Measurements from ENCODE around the gene ARHGAP24. TPM values are rescaled to one million over a fixed set of nuclear protein-coding genes. Genes with fewer than 3 reads are reported as not detected.

The ARHGAP24 gene
- total and polyA plus RNA-seq, 2 experiments from 2014 or later = 19.5 to 29.6 TPM

GRCh38 chr4:86033171-86033570 lies 558.2 kb downstream of the ARHGAP24 start:
- Histone ChIP-seq H3K4me2 (peak overlapping the region; percentile 34), H4K20me1 (ENCODE audit: insufficient read depth, poor library complexity, severe bottlenecking) (no peaks in the 10 kb centered on the region), H3K9me2 (replicated peaks; ENCODE audit: insufficient read depth) (no peaks in the 10 kb centered on the region), H3K4me3 (no peak overlapping the region), H3K79me2 (no peaks in the 10 kb centered on the region), H3K36me3 (replicated peaks; ENCODE audit: insufficient read depth, low read depth) (no peaks in the 10 kb centered on the region), H3K4me1 (ENCODE audit: insufficient read depth) (peaks cover 9% of the 10 kb centered on the region), H3K27ac (peak overlapping the region; percentile 71), H3K27me3 (no peaks in the 10 kb centered on the region), H2AFZ (no peak overlapping the region), H3K9me3 (ENCODE audit: low read depth) (no peaks in the 10 kb centered on the region)
- 71% methylated on average over 4 of the region's 4 CpGs for WGBS (ENCODE audit: low lambda C conversion rate, missing lambda C conversion rate)
- TF ChIP-seq CTCF (IDR thresholded peaks at IDR 0.05; ENCODE audit: poor library complexity) (no peak), EZH2 (IDR thresholded peaks at IDR 0.05; ENCODE audit: borderline replicate concordance) (no peak), EZH2phosphoT487 (IDR thresholded peaks at IDR 0.05; ENCODE audit: low read depth, severe bottlenecking, unreplicated experiment) (no peak)
- peak; percentile 22 for DNase-seq (ENCODE audit: low spot score)

- H3K4me3 ChIP-seq = no peak overlapping the region
- WGBS (ENCODE audit: low lambda C conversion rate, missing lambda C conversion rate) = 89% methylated on average over 2 of the region's 2 CpGs
- H4K20me1 ChIP-seq (ENCODE audit: insufficient read depth, poor library complexity, severe bottlenecking) = no peaks in the 10 kb centered on the region
- no peak overlapping the region for H3K4me2 ChIP-seq
- no peak overlapping the region for H2AFZ ChIP-seq
- peaks cover 9% of the 10 kb centered on the region for H3K4me1 ChIP-seq (ENCODE audit: insufficient read depth)
- H3K9me2 ChIP-seq (replicated peaks; ENCODE audit: insufficient read depth) = no peaks in the 10 kb centered on the region
- no peaks in the 10 kb centered on the region for H3K36me3 ChIP-seq (replicated peaks; ENCODE audit: insufficient read depth, low read depth)
- no peaks in the 10 kb centered on the region for H3K27me3 ChIP-seq
- H3K9me3 ChIP-seq (ENCODE audit: low read depth) = no peaks in the 10 kb centered on the region
- no peak overlapping the region for H3K27ac ChIP-seq
- H3K79me2 ChIP-seq = no peaks in the 10 kb centered on the region
- no peak for DNase-seq (ENCODE audit: low spot score)
- TF ChIP-seq CTCF (IDR thresholded peaks at IDR 0.05; ENCODE audit: poor library complexity) (no peak), EZH2phosphoT487 (IDR thresholded peaks at IDR 0.05; ENCODE audit: low read depth, severe bottlenecking, unreplicated experiment) (no peak), EZH2 (IDR thresholded peaks at IDR 0.05; ENCODE audit: borderline replicate concordance) (no peak)
Measured at GRCh38 chr4:86034616-86035015, 559.7 kb downstream of the ARHGAP24 start.

- TF ChIP-seq EZH2 (IDR thresholded peaks at IDR 0.05; ENCODE audit: borderline replicate concordance) (no peak), CTCF (IDR thresholded peaks at IDR 0.05; ENCODE audit: poor library complexity) (no peak), EZH2phosphoT487 (IDR thresholded peaks at IDR 0.05; ENCODE audit: low read depth, severe bottlenecking, unreplicated experiment) (no peak)
Measured at GRCh38 chr4:86035688-86036087, 560.7 kb downstream of the ARHGAP24 start.

GRCh38 chr4:86036736-86037135 lies 561.8 kb downstream of the ARHGAP24 start:
- Histone ChIP-seq H3K27me3 (no peaks in the 10 kb centered on the region), H4K20me1 (ENCODE audit: insufficient read depth, poor library complexity, severe bottlenecking) (no peaks in the 10 kb centered on the region), H2AFZ (no peak overlapping the region), H3K4me3 (no peak overlapping the region), H3K27ac (no peak overlapping the region), H3K36me3 (replicated peaks; ENCODE audit: insufficient read depth, low read depth) (no peaks in the 10 kb centered on the region), H3K79me2 (no peaks in the 10 kb centered on the region), H3K4me2 (no peak overlapping the region), H3K4me1 (ENCODE audit: insufficient read depth) (peaks cover 9% of the 10 kb centered on the region), H3K9me3 (ENCODE audit: low read depth) (no peaks in the 10 kb centered on the region), H3K9me2 (replicated peaks; ENCODE audit: insufficient read depth) (no peaks in the 10 kb centered on the region)
- DNase-seq (ENCODE audit: low spot score) = no peak
- WGBS (ENCODE audit: low lambda C conversion rate, missing lambda C conversion rate) = 87% methylated on average over 4 of the region's 4 CpGs
- no peak for TF ChIP-seq EZH2phosphoT487 (IDR thresholded peaks at IDR 0.05; ENCODE audit: low read depth, severe bottlenecking, unreplicated experiment)

More at GRCh38 chr4:86035688-86036087, 560.7 kb downstream of the ARHGAP24 start:
- Histone ChIP-seq H2AFZ (no peak overlapping the region), H3K4me3 (no peak overlapping the region), H3K4me1 (ENCODE audit: insufficient read depth) (peaks cover 9% of the 10 kb centered on the region), H4K20me1 (ENCODE audit: insufficient read depth, poor library complexity, severe bottlenecking) (no peaks in the 10 kb centered on the region), H3K79me2 (no peaks in the 10 kb centered on the region), H3K4me2 (no peak overlapping the region), H3K27ac (no peak overlapping the region), H3K36me3 (replicated peaks; ENCODE audit: insufficient read depth, low read depth) (no peaks in the 10 kb centered on the region), H3K9me3 (ENCODE audit: low read depth) (no peaks in the 10 kb centered on the region), H3K9me2 (replicated peaks; ENCODE audit: insufficient read depth) (no peaks in the 10 kb centered on the region), H3K27me3 (no peaks in the 10 kb centered on the region)
- WGBS (ENCODE audit: low lambda C conversion rate, missing lambda C conversion rate) = 97% methylated on average over 1 of the region's 1 CpG
- DNase-seq (ENCODE audit: low spot score) = no peak
